Neural crest cell (in vitro differentiated cells): ENCODE data around the gene MYL7. TPM values are rescaled to one million over a fixed set of nuclear protein-coding genes. Genes with fewer than 3 reads are reported as not detected.

ENCODE experiments used
- DNase-seq: peaks from one replicate; pipeline ENCODE4 v3.0.0; 2021; ENCODE audit warnings: low read depth, mixed read lengths, low spot score
- H3K27ac Mint-ChIP-seq: one replicate; pipeline ENCODE4 v1.8.0; 2021; ENCODE audit warnings: mild to moderate bottlenecking, mixed read lengths; ENCODE audit not compliant: unreplicated experiment
- H3K27me3 Mint-ChIP-seq: 2 replicates; pipeline ENCODE4 v1.8.0; 2021; ENCODE audit warnings: low read depth, mild to moderate bottlenecking, mixed read lengths
- H3K36me3 Mint-ChIP-seq: 2 replicates; pipeline ENCODE4 v1.8.0; 2021; ENCODE audit warnings: low read depth, mild to moderate bottlenecking, mixed read lengths
- H3K4me1 Mint-ChIP-seq: 2 replicates; pipeline ENCODE4 v1.8.0; 2021; ENCODE audit warnings: mixed read lengths
- H3K4me3 Mint-ChIP-seq: one replicate; pipeline ENCODE4 v1.8.0; 2021; ENCODE audit warnings: mild to moderate bottlenecking, mixed read lengths
- H3K9me3 Mint-ChIP-seq: 2 replicates; pipeline ENCODE4 v1.8.0; 2021; ENCODE audit warnings: mixed read lengths
- total RNA-seq: library from RNA; stranded (reverse); gene quantifications from 2 replicates; pipeline ENCODE4 v1.2.1, GENCODE V29; 2021
- TF ChIP-seq, protein P1 (sequence below): fragments of 200-600 bp; sonication (generic); conservative IDR thresholded peaks from 2 replicates; pipeline ENCODE4 v1.5.0; 2021; ENCODE audit warnings: antibody characterized with exemption, mild to moderate bottlenecking

The MYL7 gene
- total RNA-seq, 1 donor from 2014 or later = not detected

GRCh38 chr7:44117801-44118429, 23.2 kb downstream of the MYL7 start:
- Mint-ChIP-seq H3K9me3 (no peaks in the 10 kb centered on the region), H3K4me1 (peaks cover 27% of the 10 kb centered on the region), H3K27me3 (no peaks in the 10 kb centered on the region), H3K27ac (no peak overlapping the region), H3K4me3 (peak overlapping the region; percentile 54), H3K36me3 (peaks cover 16% of the 10 kb centered on the region)
- TF ChIP-seq, protein P1, sequence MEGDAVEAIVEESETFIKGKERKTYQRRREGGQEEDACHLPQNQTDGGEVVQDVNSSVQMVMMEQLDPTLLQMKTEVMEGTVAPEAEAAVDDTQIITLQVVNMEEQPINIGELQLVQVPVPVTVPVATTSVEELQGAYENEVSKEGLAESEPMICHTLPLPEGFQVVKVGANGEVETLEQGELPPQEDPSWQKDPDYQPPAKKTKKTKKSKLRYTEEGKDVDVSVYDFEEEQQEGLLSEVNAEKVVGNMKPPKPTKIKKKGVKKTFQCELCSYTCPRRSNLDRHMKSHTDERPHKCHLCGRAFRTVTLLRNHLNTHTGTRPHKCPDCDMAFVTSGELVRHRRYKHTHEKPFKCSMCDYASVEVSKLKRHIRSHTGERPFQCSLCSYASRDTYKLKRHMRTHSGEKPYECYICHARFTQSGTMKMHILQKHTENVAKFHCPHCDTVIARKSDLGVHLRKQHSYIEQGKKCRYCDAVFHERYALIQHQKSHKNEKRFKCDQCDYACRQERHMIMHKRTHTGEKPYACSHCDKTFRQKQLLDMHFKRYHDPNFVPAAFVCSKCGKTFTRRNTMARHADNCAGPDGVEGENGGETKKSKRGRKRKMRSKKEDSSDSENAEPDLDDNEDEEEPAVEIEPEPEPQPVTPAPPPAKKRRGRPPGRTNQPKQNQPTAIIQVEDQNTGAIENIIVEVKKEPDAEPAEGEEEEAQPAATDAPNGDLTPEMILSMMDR = no peak
- no peak for DNase-seq

DNA sequence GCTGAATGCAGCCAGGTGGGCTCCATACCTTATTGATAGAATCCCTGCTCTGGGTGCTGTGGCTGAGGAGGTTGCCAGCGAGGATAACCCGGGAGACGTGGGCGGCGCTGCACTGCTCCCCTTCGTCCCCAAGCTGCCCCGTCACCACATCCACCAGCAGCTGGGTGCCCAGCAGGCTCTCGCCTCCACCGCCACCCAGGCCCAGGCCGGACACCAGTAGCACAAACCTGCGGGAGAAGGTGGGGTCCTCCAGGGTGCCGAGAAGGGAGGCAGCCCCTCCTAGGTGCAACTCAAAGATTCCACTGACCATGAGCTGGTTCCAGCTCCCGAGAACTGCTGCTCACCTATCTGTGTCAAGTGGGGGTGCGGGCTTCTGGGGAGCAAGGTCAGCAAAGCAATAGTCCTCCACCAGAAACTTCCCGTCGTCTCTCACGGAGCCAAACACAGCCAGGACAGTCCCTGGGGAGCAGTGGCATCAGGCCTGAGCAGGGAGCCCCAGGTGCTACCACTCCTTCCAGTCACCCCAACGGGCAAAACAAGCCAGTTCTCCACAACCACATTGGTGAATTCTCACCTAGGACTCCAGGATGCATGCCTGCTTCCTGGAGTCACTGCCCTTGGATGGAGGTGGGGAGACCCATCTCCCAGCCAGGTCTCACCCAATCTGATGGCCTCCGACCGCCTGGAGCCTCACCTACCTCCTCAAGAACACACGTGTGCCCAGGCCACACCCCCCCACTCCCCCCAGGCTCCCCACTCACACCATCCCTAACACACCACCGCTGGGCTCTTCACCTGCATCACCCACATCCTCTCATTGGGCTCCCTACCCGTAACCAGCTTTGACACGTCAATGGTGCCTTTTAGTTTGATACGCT, 24.1 kb downstream of the MYL7 start:
- TF ChIP-seq, protein P1 = no peak
- H3K27me3 Mint-ChIP-seq = no peaks in the 10 kb centered on the region
- H3K9me3 Mint-ChIP-seq = no peaks in the 10 kb centered on the region
- peak overlapping the region; percentile 54 for H3K4me3 Mint-ChIP-seq
- H3K27ac Mint-ChIP-seq = no peak overlapping the region
- no peak for DNase-seq
- peaks cover 16% of the 10 kb centered on the region for H3K36me3 Mint-ChIP-seq
- H3K4me1 Mint-ChIP-seq = peaks cover 18% of the 10 kb centered on the region

GRCh38 chr7:44116087-44116788, 24.9 kb downstream of the MYL7 start:
- TF ChIP-seq, protein P1 = no peak
- peaks cover 17% of the 10 kb centered on the region for H3K4me1 Mint-ChIP-seq
- no peaks in the 10 kb centered on the region for H3K27me3 Mint-ChIP-seq
- H3K4me3 Mint-ChIP-seq = no peak overlapping the region
- H3K36me3 Mint-ChIP-seq = peaks cover 16% of the 10 kb centered on the region
- no peak for DNase-seq
- no peak overlapping the region for H3K27ac Mint-ChIP-seq
- H3K9me3 Mint-ChIP-seq = no peaks in the 10 kb centered on the region

DNA sequence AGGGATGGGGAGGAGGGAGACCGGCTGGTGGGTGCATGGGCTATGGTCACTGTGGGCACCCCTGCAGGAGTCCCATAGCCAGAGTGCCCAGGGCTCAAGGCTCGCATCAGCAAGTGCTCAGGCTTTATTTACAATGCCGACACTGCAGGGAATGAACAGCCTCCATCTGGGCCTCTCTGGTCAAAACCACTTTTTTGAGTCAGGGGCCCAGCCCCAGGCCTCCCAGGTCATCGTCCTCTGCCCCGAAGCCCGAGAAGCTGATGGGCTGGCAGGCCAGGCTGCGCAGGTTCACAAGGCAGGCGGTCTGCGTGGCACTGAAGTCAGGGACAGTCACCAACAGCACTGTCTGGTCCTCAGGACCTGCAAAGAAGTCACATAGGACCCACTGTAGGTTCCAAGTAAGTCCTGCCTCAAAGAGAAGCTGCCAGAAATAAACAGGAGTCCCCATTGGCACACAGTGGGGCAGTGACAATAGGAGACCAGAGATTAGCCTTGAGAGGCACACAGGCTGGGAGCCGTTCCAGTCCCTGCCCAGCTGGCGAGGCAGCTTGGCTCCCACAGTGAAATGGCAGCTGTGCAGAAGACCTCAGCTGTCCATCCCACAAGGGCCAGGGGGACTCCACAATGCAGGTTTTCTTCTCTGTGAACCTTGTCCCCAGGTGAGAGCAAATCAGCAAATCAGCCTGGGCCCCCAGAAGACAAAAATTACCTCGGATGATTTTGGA, 26.4 kb downstream of the MYL7 start:
- H3K9me3 Mint-ChIP-seq = no peaks in the 10 kb centered on the region
- peak overlapping the region; percentile 31 for H3K4me3 Mint-ChIP-seq
- H3K36me3 Mint-ChIP-seq = peaks cover 16% of the 10 kb centered on the region
- H3K27me3 Mint-ChIP-seq = no peaks in the 10 kb centered on the region
- no peak for DNase-seq
- H3K4me1 Mint-ChIP-seq = peaks cover 4% of the 10 kb centered on the region
- no peak overlapping the region for H3K27ac Mint-ChIP-seq
- TF ChIP-seq, protein P1 = no peak

GRCh38 chr7:44113764-44114354, 27.3 kb downstream of the MYL7 start:
- H3K4me1 Mint-ChIP-seq = no peaks in the 10 kb centered on the region
- H3K36me3 Mint-ChIP-seq = peaks cover 12% of the 10 kb centered on the region
- H3K4me3 Mint-ChIP-seq = peak overlapping the region; percentile 9
- H3K27ac Mint-ChIP-seq = peak overlapping the region; percentile 57
- no peak for DNase-seq
- no peaks in the 10 kb centered on the region for H3K27me3 Mint-ChIP-seq
- TF ChIP-seq, protein P1 = no peak
- H3K9me3 Mint-ChIP-seq = no peaks in the 10 kb centered on the region
